Activated CD4-positive, CD25-positive, alpha-beta regulatory T cell treated with anti-CD3 and anti-CD28 coated beads, Interleukin-2, amount 50 U/mL, for 16 hours (primary cell): ENCODE data around the gene COL24A1.

Experiments
- DNase-seq: peaks from one replicate; pipeline ENCODE4 v3.0.0-alpha.2; 2020; ENCODE audit warnings: low read depth, low spot score

The COL24A1 gene

GRCh38 chr1:86156566-86157455 lies at the start of gene COL24A1:
Gene COL24A1 (minus strand): TSS chr1:86156772. CDS start chr1:86156396, 376 bp downstream.
- DNase-seq: no peak

- DNase-seq: no peak
These were observed 49.2 kb upstream of the COL24A1 start for GRCh38 chr1:86205741-86206140.

- no peak for DNase-seq
These were observed 46.2 kb upstream of the COL24A1 start for GRCh38 chr1:86202552-86203340.

- DNase-seq: no peak
These were observed 44.7 kb upstream of the COL24A1 start for GRCh38 chr1:86201311-86201710.

GRCh38 chr1:86200901-86201300 lies 44.3 kb upstream of the COL24A1 start:
- DNase-seq: no peak

GRCh38 chr1:86197206-86197855 lies 40.8 kb upstream of the COL24A1 start:
- no peak for DNase-seq

- DNase-seq: no peak
These were observed 38.7 kb upstream of the COL24A1 start for GRCh38 chr1:86195281-86195680.

- DNase-seq: no peak
These were observed 38.0 kb upstream of the COL24A1 start for GRCh38 chr1:86194491-86195034.

- no peak for DNase-seq
These were observed 35.8 kb upstream of the COL24A1 start for GRCh38 chr1:86192417-86192816.

GRCh38 chr1:86191958-86192357 lies 35.4 kb upstream of the COL24A1 start:
- no peak for DNase-seq

GRCh38 chr1:86190873-86191272 lies 34.3 kb upstream of the COL24A1 start:
- no peak for DNase-seq

GRCh38 chr1:86184426-86184825 lies 27.9 kb upstream of the COL24A1 start:
- DNase-seq: no peak

- DNase-seq: no peak
These were observed 27.2 kb upstream of the COL24A1 start for GRCh38 chr1:86183810-86184209.

- no peak for DNase-seq
These were observed 19.7 kb upstream of the COL24A1 start for GRCh38 chr1:86176226-86176625.

- DNase-seq: no peak
These were observed 19.2 kb upstream of the COL24A1 start for GRCh38 chr1:86175756-86176155.

GRCh38 chr1:86169625-86170024 lies 13.1 kb upstream of the COL24A1 start:
- no peak for DNase-seq

GRCh38 chr1:86159800-86160199 lies 3.2 kb upstream of the COL24A1 start:
- DNase-seq: no peak

- DNase-seq: no peak
These were observed 586 bp downstream of the COL24A1 start for GRCh38 chr1:86155807-86156565.

- DNase-seq: no peak
These were observed 1.3 kb downstream of the COL24A1 start for GRCh38 chr1:86155051-86155806.

- DNase-seq: no peak
These were observed 2.0 kb downstream of the COL24A1 start for GRCh38 chr1:86154571-86155050.
